Measurements from ENCODE around the gene CLDN22.

The CLDN22 gene

DNA sequence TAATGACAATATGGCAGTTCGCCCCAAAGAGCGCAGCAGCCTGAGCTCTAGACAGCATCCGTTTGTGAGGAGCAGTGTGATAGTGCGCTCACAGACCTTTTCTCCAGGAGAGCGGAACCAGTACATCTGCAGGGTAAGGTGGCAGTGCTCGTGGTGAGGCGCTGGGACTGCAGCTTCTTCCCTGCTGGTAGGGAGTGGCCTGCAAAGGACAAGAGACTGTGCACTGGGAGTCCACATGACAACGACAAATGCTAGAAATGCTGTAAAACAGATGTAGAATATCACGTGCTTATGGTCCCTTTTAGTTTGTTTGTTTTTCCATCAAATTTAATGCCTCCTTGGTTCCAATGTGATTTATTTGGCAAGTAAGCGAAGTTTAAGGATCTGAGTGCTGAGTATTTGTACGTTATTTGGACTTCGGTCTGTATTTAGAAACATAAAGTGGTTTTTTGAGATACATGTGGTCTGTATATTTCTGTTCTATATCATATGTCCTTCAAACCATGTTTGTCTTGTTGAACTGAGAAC lies 35.8 kb downstream of the CLDN22 start:
- Histone ChIP-seq H2BK5ac (ENCODE audit: low read length) (no peak overlapping the region), H3K18ac (ENCODE audit: low read length) (no peak overlapping the region), H3K23ac (ENCODE audit: low read depth, low read length, poor library complexity) (no peak overlapping the region), H3K79me1 (ENCODE audit: low read depth, low read length) (no peaks in the 10 kb centered on the region), H2AK5ac (ENCODE audit: low read depth, low read length) (no peak overlapping the region), H3K27ac (replicated peaks; ENCODE audit: low read length) (no peak overlapping the region), H3K9ac (ENCODE audit: low read depth, low read length, poor library complexity) (no peak overlapping the region), H3K36me3 (replicated peaks in 1 of 2; ENCODE audit: control insufficient read depth in 2 of 2, insufficient read depth in 2 of 2, low read length in 2 of 2) (peaks cover 23 to 92% of the 10 kb centered on the region in 2 donors), H3K9me3 (replicated peaks in 1 of 2; ENCODE audit: control insufficient read depth in 2 of 2, insufficient read depth in 1 of 2, low read depth in 1 of 2, low read length in 2 of 2) (no peaks in the 10 kb centered on the region), H2BK12ac (ENCODE audit: low read length) (no peak overlapping the region), H3K4me1 (ENCODE audit: control insufficient read depth in 2 of 2, insufficient read depth in 1 of 2, low read depth in 1 of 2, low read length in 2 of 2) (no peaks in the 10 kb centered on the region), H3K4ac (ENCODE audit: low read length) (no peak overlapping the region), H3K4me3 (ENCODE audit: low read length in 2 of 2) (no peak overlapping the region), H4K91ac (ENCODE audit: low read depth, low read length, poor library complexity) (no peak overlapping the region), H4K8ac (ENCODE audit: low read depth, low read length) (no peak overlapping the region), H3K27me3 (ENCODE audit: control insufficient read depth in 3 of 3, insufficient read depth in 3 of 3, low read depth in 1 of 3, low read length in 3 of 3) (no peaks in the 10 kb centered on the region), H2AFZ (ENCODE audit: low read length) (no peak overlapping the region), H3K4me2 (ENCODE audit: insufficient read depth, low read length, poor library complexity, severe bottlenecking) (no peak overlapping the region), H3K14ac (ENCODE audit: low read length) (no peak overlapping the region), H2BK15ac (ENCODE audit: low read length) (no peak overlapping the region), H2BK120ac (ENCODE audit: low read depth, low read length) (no peak overlapping the region)
- no peak for DNase-seq (ENCODE audit: low spot score)
- no CpG with 5 or more reads among the region's 12 CpGs for WGBS, 2 donors (ENCODE audit: extremely low coverage in 2 of 2, insufficient read length in 2 of 2, insufficient replicate concordance in 1 of 2)

GRCh38 chr4:183276106-183276505 lies 44.0 kb downstream of the CLDN22 start:
- H2BK120ac ChIP-seq (ENCODE audit: low read depth, low read length), result no peak overlapping the region
- no peak overlapping the region for H3K9ac ChIP-seq (ENCODE audit: low read depth, low read length, poor library complexity)
- H2BK15ac ChIP-seq (ENCODE audit: low read length), result no peak overlapping the region
- H3K23ac ChIP-seq (ENCODE audit: low read depth, low read length, poor library complexity), result no peak overlapping the region
- H3K14ac ChIP-seq (ENCODE audit: low read length), result no peak overlapping the region
- peaks cover 5 to 51% of the 10 kb centered on the region in 2 donors for H3K36me3 ChIP-seq (replicated peaks in 1 of 2; ENCODE audit: control insufficient read depth in 2 of 2, insufficient read depth in 2 of 2, low read length in 2 of 2)
- H3K4me3 ChIP-seq (ENCODE audit: low read length in 2 of 2), result no peak overlapping the region
- no peak overlapping the region for H3K27ac ChIP-seq (replicated peaks; ENCODE audit: low read length)
- H2AK5ac ChIP-seq (ENCODE audit: low read depth, low read length), result no peak overlapping the region
- no peak overlapping the region for H3K4me2 ChIP-seq (ENCODE audit: insufficient read depth, low read length, poor library complexity, severe bottlenecking)
- H3K4me1 ChIP-seq (ENCODE audit: control insufficient read depth in 2 of 2, insufficient read depth in 1 of 2, low read depth in 1 of 2, low read length in 2 of 2), result no peaks in the 10 kb centered on the region
- no CpG with 5 or more reads among the region's 1 CpG for WGBS, 2 donors (ENCODE audit: extremely low coverage in 2 of 2, insufficient read length in 2 of 2, insufficient replicate concordance in 1 of 2)
- H2AFZ ChIP-seq (ENCODE audit: low read length), result no peak overlapping the region
- no peaks in the 10 kb centered on the region for H3K27me3 ChIP-seq (ENCODE audit: control insufficient read depth in 3 of 3, insufficient read depth in 3 of 3, low read depth in 1 of 3, low read length in 3 of 3)
- no peak overlapping the region for H3K18ac ChIP-seq (ENCODE audit: low read length)
- peaks cover 1 to 33% of the 10 kb centered on the region in 2 donors for H3K9me3 ChIP-seq (replicated peaks in 1 of 2; ENCODE audit: control insufficient read depth in 2 of 2, insufficient read depth in 1 of 2, low read depth in 1 of 2, low read length in 2 of 2)
- H3K4ac ChIP-seq (ENCODE audit: low read length), result no peak overlapping the region
- no peak overlapping the region for H2BK5ac ChIP-seq (ENCODE audit: low read length)
- no peaks in the 10 kb centered on the region for H3K79me1 ChIP-seq (ENCODE audit: low read depth, low read length)
- H4K8ac ChIP-seq (ENCODE audit: low read depth, low read length), result no peak overlapping the region
- H2BK12ac ChIP-seq (ENCODE audit: low read length), result no peak overlapping the region
- no peak overlapping the region for H4K91ac ChIP-seq (ENCODE audit: low read depth, low read length, poor library complexity)
- DNase-seq (ENCODE audit: low spot score), result no peak

DNA sequence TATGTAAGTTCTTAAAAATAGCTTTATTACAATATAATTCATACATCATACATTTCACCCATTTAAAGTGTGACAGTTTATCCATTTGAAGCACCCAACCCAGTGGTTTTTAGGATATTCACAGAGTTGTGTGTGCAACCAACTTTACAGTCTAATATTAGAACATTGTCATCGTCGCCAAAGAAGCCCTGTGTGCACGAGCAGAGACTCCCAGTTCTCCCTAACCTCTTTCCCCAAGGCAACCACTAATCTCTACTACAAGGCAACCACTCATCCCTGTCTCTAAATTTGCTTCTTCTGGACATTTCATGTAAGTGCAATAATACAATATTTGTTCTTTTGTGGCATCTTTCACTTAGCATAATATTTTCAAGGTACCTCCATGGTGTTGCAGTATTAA lies 47.7 kb downstream of the CLDN22 start:
- Histone ChIP-seq H3K4ac (ENCODE audit: low read length) (no peak overlapping the region), H4K8ac (ENCODE audit: low read depth, low read length) (no peak overlapping the region), H3K9ac (ENCODE audit: low read depth, low read length, poor library complexity) (no peak overlapping the region), H3K4me2 (ENCODE audit: insufficient read depth, low read length, poor library complexity, severe bottlenecking) (no peak overlapping the region), H3K4me1 (ENCODE audit: control insufficient read depth in 2 of 2, insufficient read depth in 1 of 2, low read depth in 1 of 2, low read length in 2 of 2) (no peaks in the 10 kb centered on the region), H3K79me1 (ENCODE audit: low read depth, low read length) (no peaks in the 10 kb centered on the region), H3K27ac (replicated peaks; ENCODE audit: low read length) (no peak overlapping the region), H2BK15ac (ENCODE audit: low read length) (no peak overlapping the region), H2BK12ac (ENCODE audit: low read length) (no peak overlapping the region), H2BK120ac (ENCODE audit: low read depth, low read length) (no peak overlapping the region), H3K18ac (ENCODE audit: low read length) (no peak overlapping the region), H3K27me3 (ENCODE audit: control insufficient read depth in 3 of 3, insufficient read depth in 3 of 3, low read depth in 1 of 3, low read length in 3 of 3) (no peaks in the 10 kb centered on the region), H4K91ac (ENCODE audit: low read depth, low read length, poor library complexity) (no peak overlapping the region), H3K9me3 (replicated peaks in 1 of 2; ENCODE audit: control insufficient read depth in 2 of 2, insufficient read depth in 1 of 2, low read depth in 1 of 2, low read length in 2 of 2) (peaks cover 1 to 33% of the 10 kb centered on the region in 2 donors), H3K36me3 (replicated peaks in 1 of 2; ENCODE audit: control insufficient read depth in 2 of 2, insufficient read depth in 2 of 2, low read length in 2 of 2) (peaks cover 7 to 76% of the 10 kb centered on the region in 2 donors), H2AFZ (ENCODE audit: low read length) (no peak overlapping the region), H3K4me3 (ENCODE audit: low read length in 2 of 2) (no peak overlapping the region), H2BK5ac (ENCODE audit: low read length) (no peak overlapping the region), H2AK5ac (ENCODE audit: low read depth, low read length) (no peak overlapping the region), H3K23ac (ENCODE audit: low read depth, low read length, poor library complexity) (no peak overlapping the region), H3K14ac (ENCODE audit: low read length) (no peak overlapping the region)
- no peak for DNase-seq (ENCODE audit: low spot score)
- no CpG with 5 or more reads among the region's 3 CpGs for WGBS, 2 donors (ENCODE audit: extremely low coverage in 2 of 2, insufficient read length in 2 of 2, insufficient replicate concordance in 1 of 2)

GRCh38 chr4:183268556-183268955 lies 51.5 kb downstream of the CLDN22 start:
- Histone ChIP-seq H4K8ac (ENCODE audit: low read depth, low read length) (no peak overlapping the region), H3K4me3 (ENCODE audit: low read length in 2 of 2) (no peak overlapping the region), H3K79me1 (ENCODE audit: low read depth, low read length) (no peaks in the 10 kb centered on the region), H3K18ac (ENCODE audit: low read length) (no peak overlapping the region), H2AK5ac (ENCODE audit: low read depth, low read length) (no peak overlapping the region), H3K27me3 (ENCODE audit: control insufficient read depth in 3 of 3, insufficient read depth in 3 of 3, low read depth in 1 of 3, low read length in 3 of 3) (no peaks in the 10 kb centered on the region), H3K23ac (ENCODE audit: low read depth, low read length, poor library complexity) (no peak overlapping the region), H3K9ac (ENCODE audit: low read depth, low read length, poor library complexity) (no peak overlapping the region), H3K4me1 (ENCODE audit: control insufficient read depth in 2 of 2, insufficient read depth in 1 of 2, low read depth in 1 of 2, low read length in 2 of 2) (no peaks in the 10 kb centered on the region), H3K36me3 (replicated peaks in 1 of 2; ENCODE audit: control insufficient read depth in 2 of 2, insufficient read depth in 2 of 2, low read length in 2 of 2) (peaks cover 12 to 91% of the 10 kb centered on the region in 2 donors), H3K4me2 (ENCODE audit: insufficient read depth, low read length, poor library complexity, severe bottlenecking) (no peak overlapping the region), H3K4ac (ENCODE audit: low read length) (no peak overlapping the region), H4K91ac (ENCODE audit: low read depth, low read length, poor library complexity) (no peak overlapping the region), H2BK5ac (ENCODE audit: low read length) (no peak overlapping the region), H2BK120ac (ENCODE audit: low read depth, low read length) (no peak overlapping the region), H3K14ac (ENCODE audit: low read length) (no peak overlapping the region), H3K9me3 (replicated peaks in 1 of 2; ENCODE audit: control insufficient read depth in 2 of 2, insufficient read depth in 1 of 2, low read depth in 1 of 2, low read length in 2 of 2) (peaks cover under 1 to 1% of the 10 kb centered on the region in 2 donors), H3K27ac (replicated peaks; ENCODE audit: low read length) (no peak overlapping the region), H2BK12ac (ENCODE audit: low read length) (no peak overlapping the region), H2AFZ (ENCODE audit: low read length) (no peak overlapping the region), H2BK15ac (ENCODE audit: low read length) (no peak overlapping the region)
- DNase-seq (ENCODE audit: low spot score), result no peak
- no CpG with 5 or more reads among the region's 9 CpGs for WGBS, 2 donors (ENCODE audit: extremely low coverage in 2 of 2, insufficient read length in 2 of 2, insufficient replicate concordance in 1 of 2)

Measured in neuronal stem cell (in vitro differentiated cells).